ENCODE measurements around the gene CCDC158.

CCDC158 gene

GRCh38 chr4:76306882-76307659 is 113.9 kb downstream of the CCDC158 start:
- Mint-ChIP-seq H3K36me3 (ENCODE audit: low read depth) (peaks cover 7% of the 10 kb centered on the region), H3K9me3 (no peaks in the 10 kb centered on the region), H3K4me1 (peaks cover 33% of the 10 kb centered on the region), H3K4me3 (peak overlapping the region; percentile 89 to 91 (median 89)), H3K27me3 (ENCODE audit: low read depth) (peaks cover 12% of the 10 kb centered on the region), H3K27ac (peak overlapping the region in 1 of 3 experiments; percentile 36)
- peak; percentile 16 to 43 (median 16) for TF ChIP-seq CTCF (IDR thresholded peaks at IDR 0.05; ENCODE audit: unreplicated experiment in 3 of 3)

- Mint-ChIP-seq H3K36me3 (ENCODE audit: low read depth) (peaks cover 7% of the 10 kb centered on the region), H3K9me3 (no peaks in the 10 kb centered on the region), H3K4me1 (peaks cover 36% of the 10 kb centered on the region), H3K27me3 (ENCODE audit: low read depth) (peaks cover 12% of the 10 kb centered on the region), H3K27ac (peak within 1 kb of the TSS in 2 of 3 experiments; percentile 36 to 48), H3K4me3 (peak within 1 kb of the TSS; percentile 89 to 91 (median 89))
- no peak for TF ChIP-seq CTCF (IDR thresholded peaks at IDR 0.05; ENCODE audit: unreplicated experiment in 3 of 3)
Observed at GRCh38 chr4:76305971-76306881, 114.7 kb downstream of the CCDC158 start, which contains the start of gene STBD1. Gene STBD1 (plus strand): TSS chr4:76306733. CDS start chr4:76306770, 37 bp downstream.

- H3K27ac Mint-ChIP-seq, result peak overlapping the region in 1 of 3 experiments; percentile 48
Observed at GRCh38 chr4:76305033-76305687, 115.8 kb downstream of the CCDC158 start.

GRCh38 chr4:76302826-76303438 is 118.0 kb downstream of the CCDC158 start:
- TF ChIP-seq CTCF (IDR thresholded peaks at IDR 0.05; ENCODE audit: unreplicated experiment in 3 of 3), result no peak
- peaks cover 10% of the 10 kb centered on the region for H3K9me3 Mint-ChIP-seq

More at GRCh38 chr4:76305033-76305687, 115.8 kb downstream of the CCDC158 start:
- H3K36me3 Mint-ChIP-seq (ENCODE audit: low read depth), result peaks cover 9% of the 10 kb centered on the region
- no peak for TF ChIP-seq CTCF (IDR thresholded peaks at IDR 0.05; ENCODE audit: unreplicated experiment in 3 of 3)
- peak overlapping the region; percentile 89 to 91 (median 89) for H3K4me3 Mint-ChIP-seq
- peaks cover 3% of the 10 kb centered on the region for H3K9me3 Mint-ChIP-seq
- peaks cover 43% of the 10 kb centered on the region for H3K4me1 Mint-ChIP-seq
- peaks cover 12% of the 10 kb centered on the region for H3K27me3 Mint-ChIP-seq (ENCODE audit: low read depth)

GRCh38 chr4:76301775-76302162 is 119.2 kb downstream of the CCDC158 start:
- H3K36me3 Mint-ChIP-seq (ENCODE audit: low read depth), result peaks cover 8% of the 10 kb centered on the region
- no peak for TF ChIP-seq CTCF (IDR thresholded peaks at IDR 0.05; ENCODE audit: unreplicated experiment in 3 of 3)
- peaks cover 8% of the 10 kb centered on the region for H3K27me3 Mint-ChIP-seq (ENCODE audit: low read depth)
- H3K9me3 Mint-ChIP-seq, result peaks cover 14% of the 10 kb centered on the region
- H3K27ac Mint-ChIP-seq, result peak overlapping the region; percentile 1 to 16 (median 4)
- H3K4me3 Mint-ChIP-seq, result no peak overlapping the region
- H3K4me1 Mint-ChIP-seq, result peaks cover 33% of the 10 kb centered on the region

More at GRCh38 chr4:76302826-76303438, 118.0 kb downstream of the CCDC158 start:
- Mint-ChIP-seq H3K4me3 (no peak overlapping the region), H3K4me1 (peaks cover 37% of the 10 kb centered on the region), H3K27ac (no peak overlapping the region), H3K27me3 (ENCODE audit: low read depth) (peaks cover 12% of the 10 kb centered on the region), H3K36me3 (ENCODE audit: low read depth) (peaks cover 8% of the 10 kb centered on the region)
